ENCODE data around the gene TEX36.
A peak's percentile ranks its signal among the peaks of the same experiment; 100 is the strongest.
"Not testable (repeated sequence)": the region's sequence is repeated elsewhere in the genome, so short reads cannot be mapped to it uniquely, and the experiment has no call there.

The TEX36 gene, protein sequence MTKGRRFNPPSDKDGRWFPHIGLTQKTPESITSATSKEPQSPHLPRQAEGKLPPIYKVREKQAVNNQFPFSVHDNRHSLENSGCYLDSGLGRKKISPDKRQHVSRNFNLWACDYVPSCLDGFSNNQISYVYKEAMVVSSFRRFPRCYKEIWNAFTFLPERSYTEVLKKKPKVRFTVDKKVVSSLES

DNA sequence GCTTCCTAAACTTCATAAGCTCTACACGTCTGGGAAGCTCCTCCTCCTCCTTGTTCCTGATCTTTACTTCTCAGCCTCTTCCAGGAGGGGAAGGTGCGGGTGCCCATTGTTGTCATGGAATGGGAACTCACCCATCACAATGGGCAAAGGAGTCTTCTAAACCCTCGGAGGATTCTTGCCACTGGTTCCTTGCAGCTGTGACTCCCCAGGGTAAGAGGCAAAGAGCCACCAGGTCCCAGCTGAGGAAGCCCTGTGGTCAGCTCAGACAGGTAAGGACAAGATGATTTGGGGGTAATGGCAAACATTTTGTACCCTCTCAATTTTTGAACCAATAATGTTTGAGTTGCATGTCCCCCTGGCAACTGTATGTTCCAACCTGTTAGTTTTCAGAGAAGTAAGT, at the start of gene TEX36:
Gene TEX36 (minus strand): TSS at position 101 of the 400 bp plus-strand sequence. CDS start 174 bp downstream, outside the sequence.
- DNase-seq = no peak

DNA sequence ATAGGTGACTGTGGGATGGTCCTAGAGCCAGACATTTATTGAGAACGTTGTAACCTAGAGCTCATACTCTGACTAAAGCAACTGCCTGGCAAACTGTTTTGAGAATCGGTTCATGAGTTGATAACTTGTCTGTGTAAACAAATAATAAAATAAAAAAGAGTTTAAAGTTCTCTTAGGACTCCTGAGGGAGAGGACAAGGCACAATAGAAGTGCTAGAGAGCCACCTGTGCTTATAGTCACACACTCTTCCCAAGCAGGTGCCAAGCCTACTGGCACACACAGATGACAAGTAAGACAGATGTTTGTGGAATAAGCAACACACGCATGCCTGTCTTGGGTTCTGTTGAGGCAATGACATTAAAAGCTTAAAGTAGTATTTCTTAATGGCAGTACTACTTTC, 44.5 kb upstream of the TEX36 start:
- no peak for DNase-seq

DNA sequence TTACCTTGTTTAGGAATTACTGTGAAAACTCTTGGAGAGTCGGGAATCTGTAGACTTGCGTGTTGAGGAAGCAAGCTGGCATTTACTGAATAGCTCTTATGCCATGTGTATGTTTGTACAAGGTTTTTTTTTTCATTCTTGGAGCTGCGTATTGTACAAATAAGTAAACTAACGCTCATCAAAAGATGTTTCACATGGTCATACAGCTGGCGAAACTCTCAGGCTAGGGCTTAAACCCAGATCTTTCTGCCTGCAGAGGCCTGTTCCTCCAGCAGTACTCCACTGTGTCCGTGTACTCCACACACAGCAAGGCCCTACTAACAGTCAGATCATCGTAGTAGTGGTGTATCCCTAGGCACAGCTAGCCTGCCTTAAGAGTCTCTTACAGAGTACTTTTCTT, 44.0 kb upstream of the TEX36 start:
- DNase-seq = no peak

DNA sequence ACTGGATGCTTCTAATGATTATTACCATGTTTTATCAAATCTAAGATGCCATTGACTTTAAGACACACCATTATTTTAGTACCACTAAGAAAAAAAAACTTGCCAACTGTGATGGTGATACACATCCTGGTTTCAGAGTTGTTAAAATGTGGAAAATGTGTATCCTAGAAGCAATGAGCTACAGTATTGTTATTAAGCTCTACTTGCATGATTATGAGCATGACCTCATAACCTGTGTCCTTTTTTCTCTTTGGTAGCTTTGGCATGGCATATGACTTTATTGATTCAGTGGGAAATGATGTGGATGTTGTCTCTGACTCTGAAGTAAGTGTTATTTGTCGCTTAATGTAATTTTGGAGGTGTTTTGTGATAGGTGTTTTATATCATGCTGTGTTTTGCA, 39.8 kb upstream of the TEX36 start:
- DNase-seq = no peak

DNA sequence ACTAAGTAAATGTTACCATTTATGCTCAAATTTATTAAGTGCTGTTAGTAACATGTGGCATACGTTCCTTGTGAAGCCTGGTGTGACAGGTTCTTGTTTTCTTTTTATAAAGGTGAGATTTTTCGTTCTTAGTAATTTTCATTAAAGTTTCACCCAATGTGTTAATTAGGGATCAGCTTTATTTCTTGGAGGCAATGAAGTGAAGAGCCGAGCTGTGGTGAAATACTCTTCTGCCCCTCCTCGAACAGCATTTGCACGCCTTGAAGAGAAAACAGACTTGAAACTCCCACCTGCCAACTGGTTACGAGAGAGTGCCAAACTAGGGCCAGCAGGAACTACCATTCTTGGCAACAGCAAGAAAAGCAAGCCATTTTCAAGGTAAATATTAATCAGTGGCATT, 38.1 kb upstream of the TEX36 start:
- no peak for DNase-seq

DNA sequence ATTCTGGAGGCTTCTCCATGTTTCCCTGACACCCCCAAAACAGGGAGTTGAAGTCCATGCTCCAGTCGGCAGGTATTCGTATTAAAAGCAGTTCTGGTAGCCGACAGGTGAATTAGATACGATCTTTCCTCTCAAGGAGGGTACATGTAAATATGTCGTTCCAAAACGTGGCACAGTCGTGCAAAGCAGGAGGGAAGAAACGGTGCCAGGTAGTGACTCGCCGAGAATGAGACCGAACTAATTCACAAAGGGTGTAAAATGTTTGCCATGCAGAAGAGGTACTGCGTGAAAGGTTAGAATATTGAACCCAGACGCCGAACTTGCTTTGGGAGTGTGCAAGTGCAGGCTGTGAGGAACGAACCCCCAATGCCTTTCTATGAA, 37.0 kb upstream of the TEX36 start:
- DNase-seq = no peak

DNA sequence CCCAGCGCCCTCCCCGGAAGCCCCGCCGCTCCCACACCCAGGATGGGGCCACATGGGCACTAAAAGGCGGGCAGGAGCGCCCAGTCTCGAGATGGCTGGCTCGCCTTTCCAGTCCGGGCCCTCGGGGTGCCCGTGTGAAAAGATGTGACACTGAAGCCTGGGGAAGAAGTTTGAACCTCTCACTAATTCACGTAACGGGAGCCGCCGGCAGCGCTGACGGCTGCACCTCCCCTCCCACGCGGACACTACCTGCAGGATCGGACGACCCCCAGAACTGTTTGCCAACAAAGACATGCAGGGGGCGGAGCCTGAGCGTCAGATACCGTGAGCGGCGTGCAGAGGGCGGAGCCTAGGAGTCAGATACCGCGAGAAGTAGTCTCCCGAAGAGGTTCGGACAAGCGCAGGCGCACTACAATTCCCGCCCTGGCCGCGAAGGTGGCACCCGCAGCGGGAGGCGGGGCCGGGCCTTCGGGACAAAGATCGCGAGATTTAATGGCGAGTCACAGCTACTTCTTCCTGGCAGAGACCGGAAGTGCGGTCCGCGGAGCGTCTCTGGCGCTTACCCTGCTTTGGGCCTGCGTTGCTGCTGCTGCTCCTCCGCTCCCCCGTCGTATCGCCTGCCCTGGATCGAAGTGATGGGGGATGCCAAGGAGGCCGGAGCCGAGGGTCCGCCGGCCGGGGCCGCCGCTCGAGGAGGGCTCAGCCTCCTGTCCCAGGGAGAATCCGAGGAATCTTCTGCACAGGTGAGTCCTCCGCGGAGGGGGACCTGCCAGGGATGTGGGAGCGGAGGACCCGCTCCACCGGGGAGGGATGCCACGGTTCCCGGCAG, 36.4 kb upstream of the TEX36 start, which contains the start of gene EDRF1:
Gene EDRF1 (plus strand): TSS at position 537 of the 829 bp plus-strand sequence. CDS start 99 bp downstream, at position 636.
- peak; percentile 99 for DNase-seq

DNA sequence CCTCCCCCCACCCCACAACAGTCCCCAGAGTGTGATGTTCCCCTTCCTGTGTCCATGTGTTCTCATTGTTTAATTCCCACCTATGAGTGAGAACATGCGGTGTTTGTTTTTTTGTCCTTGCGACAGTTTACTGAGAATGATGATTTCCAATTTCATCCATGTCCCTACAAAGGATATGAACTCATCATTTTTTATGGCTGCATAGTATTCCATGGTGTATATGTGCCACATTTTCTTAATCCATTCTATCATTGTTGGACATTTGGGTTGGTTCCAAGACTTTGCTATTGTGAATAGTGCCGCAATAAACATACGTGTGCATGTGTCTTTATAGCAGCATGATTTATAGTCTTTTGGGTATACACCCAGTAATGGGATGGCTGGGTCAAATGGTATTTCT, 31.8 kb upstream of the TEX36 start:
- DNase-seq = not testable (repeated sequence)

DNA sequence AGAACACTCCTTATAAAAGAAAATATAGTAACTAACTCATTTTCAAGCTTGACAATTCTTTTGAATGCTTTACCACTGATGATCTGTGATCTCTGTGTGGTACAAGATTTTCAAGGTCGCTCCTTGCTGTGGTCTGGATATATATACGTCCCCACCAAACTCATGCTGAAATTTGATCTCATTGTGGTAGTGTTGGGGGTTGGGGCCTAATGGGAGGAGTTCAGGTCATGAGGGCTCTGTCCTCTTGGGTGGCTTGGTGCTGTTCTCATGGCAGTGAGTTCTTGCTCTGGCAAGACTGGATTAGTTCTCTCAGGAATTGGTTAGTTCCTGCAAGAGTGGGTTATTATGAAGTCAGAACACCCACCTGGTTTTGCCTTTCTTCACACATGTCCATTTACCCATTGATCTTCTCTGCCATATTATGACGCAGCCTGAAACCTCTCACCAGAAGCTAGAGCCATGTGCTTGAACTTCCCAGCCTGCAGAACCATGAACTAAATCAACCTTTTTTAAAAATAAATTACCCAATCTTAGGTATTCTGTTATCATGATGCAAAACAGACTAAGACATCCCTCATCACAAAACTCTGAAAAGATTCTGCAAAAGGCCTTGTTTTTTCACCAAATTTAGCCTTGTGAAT, 28.3 kb upstream of the TEX36 start:
- no peak for DNase-seq

DNA sequence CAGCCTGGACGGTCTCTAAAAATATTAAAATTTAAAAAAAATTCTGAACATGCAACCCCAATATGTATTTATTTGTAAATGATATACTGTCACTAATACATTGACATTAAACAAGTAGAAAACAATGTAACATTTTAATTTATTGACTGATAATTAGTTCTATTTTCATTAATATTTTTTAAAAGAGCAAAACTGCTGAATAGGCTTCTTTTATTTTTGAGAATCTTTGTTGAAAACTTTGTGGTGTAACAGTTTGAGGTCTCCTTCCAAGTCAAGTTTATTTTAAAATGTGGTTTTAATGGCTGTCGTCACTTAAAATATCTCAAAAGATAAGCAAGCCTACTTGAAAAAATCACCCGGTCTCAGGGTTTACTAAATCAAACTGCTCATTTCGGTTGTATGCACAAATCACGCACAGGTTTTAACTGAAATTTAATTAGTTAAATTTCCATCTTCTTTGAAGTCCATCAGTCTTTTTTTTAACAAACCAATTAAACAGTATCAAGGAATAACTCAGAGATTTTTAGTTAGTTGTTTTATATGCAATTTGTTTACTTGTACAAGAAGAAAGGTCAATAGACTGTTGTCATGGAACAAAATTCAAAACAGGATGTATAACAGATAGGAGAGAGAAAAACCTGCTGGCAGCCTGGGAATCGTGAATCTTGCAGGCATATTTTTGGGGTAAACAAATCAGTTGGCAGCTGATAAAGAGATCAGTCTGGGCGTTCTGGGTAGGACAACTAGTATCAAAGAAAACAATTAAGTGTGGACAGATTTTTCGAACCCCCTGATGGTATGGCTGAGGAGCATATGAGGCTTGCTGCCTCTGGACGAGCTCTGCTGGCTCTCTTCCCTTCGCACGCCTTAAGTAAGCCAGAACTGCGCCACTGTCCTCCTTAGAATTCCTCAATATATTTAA, 26.9 kb upstream of the TEX36 start:
- DNase-seq = no peak

DNA sequence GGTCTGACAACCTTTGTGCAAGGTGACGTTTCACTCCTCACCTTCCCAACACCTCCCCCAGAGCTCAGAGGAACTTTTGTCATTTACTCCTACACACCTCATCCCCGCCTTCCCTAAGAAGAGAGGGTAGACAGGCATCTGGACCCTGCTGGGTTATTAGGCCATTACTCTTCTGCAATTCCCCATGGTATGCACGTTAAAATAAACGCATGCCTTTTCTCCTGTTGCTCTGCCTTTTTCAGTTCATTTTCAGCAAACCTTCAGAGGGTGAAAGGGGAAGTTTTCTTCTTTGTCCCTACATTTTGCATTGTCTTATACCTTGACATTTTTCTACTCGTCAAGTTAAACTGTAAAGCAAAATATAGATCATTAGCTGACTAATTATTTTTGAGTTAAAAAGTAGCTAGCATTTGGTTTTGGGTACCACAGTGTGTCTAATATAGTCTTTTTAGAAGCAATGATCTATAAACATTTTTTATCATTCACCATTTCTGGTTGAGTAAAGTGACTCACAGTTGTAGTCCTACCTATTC, 26.1 kb upstream of the TEX36 start:
- DNase-seq = no peak

DNA sequence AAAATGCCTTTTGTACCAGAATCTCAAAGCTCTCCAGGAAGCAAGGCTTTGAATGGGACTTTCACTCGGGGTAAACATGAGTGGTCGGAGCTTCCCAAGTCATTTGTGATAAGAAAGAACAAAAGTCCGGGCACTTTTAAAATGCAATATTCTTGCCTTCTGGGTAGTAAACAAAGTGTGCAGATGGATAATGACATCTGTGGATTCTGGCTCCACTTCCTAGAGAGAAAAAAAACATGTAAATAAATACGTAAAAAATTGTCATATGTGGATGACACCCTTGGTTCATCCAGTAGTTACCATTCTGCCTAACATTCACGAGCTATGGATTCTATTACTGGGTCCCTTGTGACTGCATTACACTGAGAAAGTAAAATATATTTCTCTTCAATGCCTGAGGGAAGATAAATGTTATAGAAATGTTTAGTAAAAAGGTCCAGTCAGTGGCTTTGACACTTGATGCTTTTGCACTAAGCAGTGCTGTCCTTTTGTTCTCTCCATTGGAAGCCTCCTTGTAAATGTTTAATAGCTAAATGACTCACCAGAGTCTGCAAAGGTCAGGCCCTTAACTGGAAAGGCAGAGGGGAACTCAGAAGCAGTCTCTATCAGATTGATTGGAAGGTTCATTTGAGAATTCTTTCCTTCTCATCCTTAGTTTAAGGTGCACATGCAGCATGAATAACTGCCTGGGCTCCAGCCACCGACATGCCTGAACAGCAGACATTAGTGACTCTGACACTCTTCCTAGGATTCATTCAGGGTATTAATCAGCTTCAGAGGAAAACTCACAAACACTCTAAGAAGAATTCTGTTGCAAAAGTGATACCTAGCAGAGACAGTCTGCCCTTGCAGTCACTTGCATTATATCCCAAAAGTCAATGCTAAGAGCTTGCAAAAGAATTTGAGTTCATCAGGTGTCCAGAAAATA, 24.8 kb upstream of the TEX36 start:
- DNase-seq = no peak

DNA sequence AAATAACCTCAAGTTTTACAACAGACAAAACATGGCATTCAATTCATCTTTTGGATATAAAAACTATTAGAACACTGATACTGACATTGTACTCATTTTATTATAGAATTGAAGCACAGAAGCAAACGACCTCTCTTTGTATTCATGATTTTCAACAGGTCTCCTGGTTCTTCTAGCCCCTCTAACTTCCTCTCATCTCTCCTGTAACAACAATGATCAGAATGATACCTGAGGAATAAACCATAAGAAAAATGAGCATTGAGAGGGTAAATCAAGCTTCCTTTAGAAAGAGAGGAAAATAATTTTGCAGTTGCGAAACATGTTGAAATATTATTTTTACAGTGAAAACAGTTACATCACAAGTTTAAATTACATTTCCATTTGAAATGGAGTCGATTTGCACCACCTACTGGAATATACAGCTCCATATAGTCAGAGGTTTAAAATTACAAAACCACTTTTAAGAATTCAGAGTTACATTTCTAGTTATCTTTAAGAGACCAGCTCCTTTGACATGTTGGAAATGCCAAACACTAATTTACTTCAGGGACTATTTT, 17.5 kb upstream of the TEX36 start:
- DNase-seq = no peak

DNA sequence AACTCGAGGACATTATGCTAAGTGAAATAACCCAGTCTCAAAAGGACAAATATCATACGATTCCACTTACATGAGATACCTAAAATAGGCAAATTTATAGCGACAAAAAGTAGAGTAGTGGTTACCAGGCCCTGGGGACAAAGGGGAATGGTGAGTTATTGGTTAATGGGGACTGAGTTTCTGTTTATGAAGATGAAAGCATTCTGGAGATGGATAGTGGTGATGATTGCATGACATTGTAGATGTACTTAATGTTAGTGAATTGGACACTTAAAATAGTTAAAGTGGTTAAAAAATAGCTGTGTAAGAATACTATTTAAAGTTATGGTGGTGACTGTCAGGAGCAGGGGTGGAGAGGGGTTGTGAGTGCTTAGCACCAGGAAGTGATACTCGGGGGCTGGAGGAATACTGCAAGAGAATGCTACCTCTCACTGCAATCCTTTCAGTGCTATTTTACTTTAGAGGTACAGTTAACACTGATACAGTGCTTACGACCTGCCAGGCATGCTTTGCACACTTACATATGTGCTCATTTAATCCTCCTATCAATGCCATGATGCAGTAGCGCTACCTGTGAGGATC, 16.7 kb upstream of the TEX36 start:
- no peak for DNase-seq

DNA sequence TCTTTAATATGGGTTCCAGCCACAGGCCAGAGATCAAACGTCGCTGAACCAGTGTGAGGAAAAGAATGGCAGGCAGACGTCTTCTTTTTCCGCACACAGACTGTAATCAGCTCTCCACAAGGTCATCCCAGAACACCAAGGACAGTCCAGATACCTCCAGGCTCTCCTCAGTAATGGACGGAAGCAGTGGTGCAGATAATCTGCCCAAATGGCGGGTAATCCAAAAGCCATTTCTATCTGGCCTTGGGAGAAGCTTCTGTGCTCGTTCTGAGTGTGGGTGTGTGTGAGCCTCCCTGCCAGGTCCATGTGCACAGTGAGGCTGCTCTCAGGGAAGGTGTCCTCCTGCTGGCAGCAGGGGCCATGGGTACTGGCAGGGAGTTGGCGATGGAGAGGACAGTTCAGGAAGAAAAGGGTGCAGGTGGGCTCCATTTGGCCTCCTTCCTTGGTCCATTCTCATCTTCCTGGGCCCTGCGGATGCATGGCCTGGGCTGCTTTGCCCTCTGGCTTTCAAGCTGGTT, 15.6 kb upstream of the TEX36 start:
- no peak for DNase-seq

DNA sequence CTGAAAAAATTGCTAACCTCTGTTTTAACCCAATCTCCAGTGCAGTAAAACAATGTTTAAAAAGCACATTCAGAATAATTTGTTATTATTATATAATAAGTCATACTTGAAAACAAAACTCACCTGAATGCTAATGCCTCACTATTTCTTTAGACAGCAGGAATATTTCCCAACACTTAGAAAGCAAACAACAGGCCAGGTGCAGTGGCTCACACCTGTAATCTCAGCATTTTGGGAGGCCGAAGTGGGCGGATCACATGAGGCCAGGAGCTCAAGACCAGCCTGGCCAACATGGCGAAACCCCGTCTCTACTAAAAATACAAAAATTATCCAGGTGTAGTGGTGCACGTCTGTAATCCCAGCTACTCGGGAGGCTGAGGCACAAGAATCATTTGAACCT, 13.9 kb upstream of the TEX36 start:
- DNase-seq = not testable (repeated sequence)

DNA sequence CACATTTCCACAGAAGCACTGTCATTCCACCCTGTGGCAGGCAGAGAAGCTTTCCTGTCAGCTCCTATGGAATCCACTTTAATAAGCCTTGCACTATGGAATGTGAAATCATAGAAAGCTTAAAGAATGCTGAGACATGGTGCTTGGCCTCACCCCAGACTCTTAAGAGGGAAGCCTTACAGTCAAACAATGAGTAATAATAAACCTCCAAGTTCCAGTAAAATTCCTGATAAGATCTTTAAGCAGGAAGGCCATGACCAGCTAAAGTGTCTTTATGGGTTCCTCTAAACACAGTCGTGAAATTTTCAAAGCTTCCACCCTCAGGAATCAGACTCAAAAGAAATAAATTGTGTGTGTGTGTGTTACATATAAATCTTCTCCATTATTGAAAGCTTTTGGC, 11.9 kb upstream of the TEX36 start:
- DNase-seq = no peak

DNA sequence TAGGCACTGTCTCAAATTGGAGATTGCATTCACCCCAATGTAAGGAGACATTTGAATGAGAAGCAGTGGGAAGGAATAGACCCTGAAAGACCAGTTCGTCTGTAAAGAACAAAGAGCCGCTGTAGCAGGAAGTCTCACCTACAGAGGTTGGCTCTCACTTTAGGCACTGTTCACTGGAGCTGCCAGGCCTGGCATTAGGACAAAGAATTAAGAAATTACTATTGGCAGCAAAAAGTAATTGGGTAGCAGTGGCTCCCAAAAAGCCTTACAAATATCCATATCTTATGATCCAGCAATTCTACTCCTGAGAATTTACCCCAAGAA, 10.5 kb upstream of the TEX36 start:
- no peak for DNase-seq

DNA sequence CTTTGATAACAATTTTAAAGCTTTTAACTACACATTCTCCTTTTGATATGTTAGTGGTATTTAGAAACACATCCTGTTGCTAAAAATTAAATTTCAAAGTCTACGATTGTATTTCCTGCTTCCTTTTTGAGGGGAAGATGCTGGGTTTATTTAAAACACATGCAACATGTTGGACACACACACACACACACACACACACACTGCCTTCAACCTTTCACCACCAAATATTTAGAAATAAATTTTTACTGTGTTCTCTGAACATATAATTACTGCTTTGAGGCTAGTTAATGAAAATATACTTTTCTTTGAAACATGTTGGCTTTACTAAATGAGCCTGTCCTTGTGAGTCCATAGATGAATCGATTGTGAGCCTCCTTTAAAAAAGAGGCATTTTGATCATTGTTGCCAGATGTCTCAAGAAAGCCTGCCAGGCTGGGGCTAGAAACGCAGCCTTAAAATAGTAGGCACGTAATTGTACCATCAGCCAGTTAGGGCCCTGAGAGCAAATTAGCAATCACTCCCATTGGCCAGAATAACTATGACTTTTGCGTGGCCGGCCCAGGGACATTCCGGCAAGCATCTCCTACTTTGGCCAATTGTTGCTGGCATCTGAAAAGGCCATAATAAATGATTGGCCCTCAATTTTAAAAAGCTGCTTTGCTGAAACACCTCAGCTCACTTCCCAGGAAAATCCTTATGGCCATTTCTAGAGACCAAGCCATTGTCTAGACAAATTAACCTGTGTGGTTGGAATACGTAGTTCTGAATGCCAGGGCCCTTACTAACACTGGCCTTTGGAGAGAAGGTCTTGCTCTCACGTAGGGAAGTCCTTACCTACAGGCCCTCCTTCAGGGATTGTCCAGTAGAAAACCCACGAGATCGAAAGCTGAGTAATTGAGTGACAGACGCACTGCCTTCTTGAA, 9.9 kb upstream of the TEX36 start:
- DNase-seq = no peak

DNA sequence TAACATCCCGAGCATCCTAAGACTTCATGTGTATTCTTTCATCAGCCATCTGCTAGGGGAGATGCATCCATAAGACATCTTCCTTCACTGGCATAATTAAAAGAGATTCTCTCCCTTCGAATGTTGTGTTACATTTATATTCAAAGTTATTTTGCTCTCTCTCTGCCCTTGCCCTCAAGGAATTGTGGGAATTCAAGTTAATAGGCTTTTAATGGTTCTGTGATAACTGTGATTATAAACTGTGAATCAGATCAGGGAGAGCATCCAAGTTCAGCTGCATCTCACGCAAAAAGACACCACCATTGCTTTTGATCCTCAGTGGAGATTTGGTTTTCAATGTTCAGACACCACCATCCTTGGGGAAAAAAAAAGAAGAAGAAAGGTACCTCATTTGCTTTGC, 9.2 kb upstream of the TEX36 start:
- no peak for DNase-seq

All from NCI-H1436 treated with DMSO at 0.1 percent for 48 hours (cell line).